Measurements from ENCODE around the gene GRK5.

Gene GRK5

GRCh38 chr10:119483001-119483400 lies 275.6 kb downstream of the GRK5 start:
- DNase-seq (ENCODE audit: low spot score), result no peak

GRCh38 chr10:119483839-119484238 lies 276.5 kb downstream of the GRK5 start:
- no peak for DNase-seq (ENCODE audit: low spot score)

- DNase-seq (ENCODE audit: low spot score), result no peak
These were observed 281.3 kb downstream of the GRK5 start for GRCh38 chr10:119488675-119489074.

- DNase-seq (ENCODE audit: low spot score), result no peak
These were observed 282.6 kb downstream of the GRK5 start for GRCh38 chr10:119489991-119490326.

- DNase-seq (ENCODE audit: low spot score), result no peak
These were observed 284.8 kb downstream of the GRK5 start for GRCh38 chr10:119491966-119492757.

GRCh38 chr10:119493155-119493554 lies 285.8 kb downstream of the GRK5 start:
- no peak for DNase-seq (ENCODE audit: low spot score)

- DNase-seq (ENCODE audit: low spot score), result peak; percentile 24
These were observed 287.1 kb downstream of the GRK5 start for GRCh38 chr10:119494236-119495020.

GRCh38 chr10:119495021-119495505 lies 287.7 kb downstream of the GRK5 start:
- DNase-seq (ENCODE audit: low spot score), result no peak

GRCh38 chr10:119495545-119495944 lies 288.2 kb downstream of the GRK5 start:
- no peak for DNase-seq (ENCODE audit: low spot score)

GRCh38 chr10:119496273-119496672 lies 288.9 kb downstream of the GRK5 start:
- no peak for DNase-seq (ENCODE audit: low spot score)

- no peak for DNase-seq (ENCODE audit: low spot score)
These were observed 289.9 kb downstream of the GRK5 start for GRCh38 chr10:119497243-119497642.

- no peak for DNase-seq (ENCODE audit: low spot score)
These were observed 291.7 kb downstream of the GRK5 start for GRCh38 chr10:119498889-119499676.

GRCh38 chr10:119499677-119500002 lies 292.3 kb downstream of the GRK5 start:
- no peak for DNase-seq (ENCODE audit: low spot score)

- DNase-seq (ENCODE audit: low spot score), result no peak
These were observed 292.9 kb downstream of the GRK5 start for GRCh38 chr10:119500123-119500795.

- no peak for DNase-seq (ENCODE audit: low spot score)
These were observed 293.4 kb downstream of the GRK5 start for GRCh38 chr10:119500821-119501220.

- peak; percentile 47 for DNase-seq (ENCODE audit: low spot score)
These were observed 294.3 kb downstream of the GRK5 start for GRCh38 chr10:119501690-119502089.

GRCh38 chr10:119502209-119502608 lies 294.8 kb downstream of the GRK5 start:
- DNase-seq (ENCODE audit: low spot score), result peak; percentile 92

GRCh38 chr10:119502618-119503155 lies 295.3 kb downstream of the GRK5 start:
- no peak for DNase-seq (ENCODE audit: low spot score)

GRCh38 chr10:119503821-119504220 lies 296.4 kb downstream of the GRK5 start:
- DNase-seq (ENCODE audit: low spot score), result no peak

- no peak for DNase-seq (ENCODE audit: low spot score)
These were observed 297.3 kb downstream of the GRK5 start for GRCh38 chr10:119504651-119505050.

- DNase-seq (ENCODE audit: low spot score), result peak; percentile 27
These were observed 297.8 kb downstream of the GRK5 start for GRCh38 chr10:119505131-119505551.

All from CD4-positive, alpha-beta T cell treated with Interleukin-6 at 100 ng/mL for 8 hours (primary cell).